H1 (cell line): ENCODE results near the gene MUC2.

ENCODE experiments used
- CBX5 ChIP-seq: fragments of 300-800, 300-1000 bp; sonication (generic); IDR thresholded peaks from 2 replicates; pipeline ENCODE4 v1.7.1; 2016; ENCODE audit warnings: antibody characterized with exemption, low read length, low read depth
- CBX8 ChIP-seq: fragments of 300-800, 300-1000 bp; sonication (generic); IDR thresholded peaks from 2 replicates; pipeline ENCODE4 v1.7.1; 2016; ENCODE audit warnings: low read depth, low read length, borderline replicate concordance
- EZH2 ChIP-seq: fragments of 200-600 bp; sonication (generic); IDR thresholded peaks from 2 replicates; pipeline ENCODE4 v1.7.1; 2012; ENCODE audit warnings: low read depth, mild to moderate bottlenecking, moderate library complexity, low read length, inconsistent platforms; ENCODE audit not compliant: severe bottlenecking
- POLR2A ChIP-seq, 2 experiments: IDR thresholded peaks; 1 replicate in 1 of 2; 2 replicates in 1 of 2; pipeline ENCODE4 v1.6.1; 2011; ENCODE audit warnings: low read depth in 2 of 2, low read length in 2 of 2, mild to moderate bottlenecking in 2 of 2; ENCODE audit errors: control extremely low read depth in 1 of 2
- POLR2AphosphoS5 ChIP-seq: IDR thresholded peaks from 2 replicates; pipeline ENCODE4 v1.6.1; 2011; ENCODE audit warnings: low read depth, low read length
- RFX5 ChIP-seq: IDR thresholded peaks from 2 replicates; pipeline ENCODE4 v1.6.1; 2011; ENCODE audit warnings: low read depth, low read length, improper control_type of control experiment, borderline replicate concordance
- SIN3A ChIP-seq, 2 experiments: IDR thresholded peaks in 1 of 2; conservative IDR thresholded peaks in 1 of 2; 2 replicates each; pipeline ENCODE4 v1.6.1; 2011 to 2012; ENCODE audit warnings: low read length in 2 of 2, improper control_type of control experiment in 1 of 2, low read depth in 1 of 2, mild to moderate bottlenecking in 1 of 2
- TAF1 ChIP-seq: IDR thresholded peaks from 2 replicates; pipeline ENCODE4 v1.6.1; 2011; ENCODE audit warnings: mild to moderate bottlenecking, low read depth, low read length
- TCF12 ChIP-seq: IDR thresholded peaks from 2 replicates; pipeline ENCODE4 v1.6.1; 2011; ENCODE audit warnings: low read depth, mild to moderate bottlenecking, low read length
- TEAD4 ChIP-seq: IDR thresholded peaks from 2 replicates; pipeline ENCODE4 v1.6.1; 2012; ENCODE audit warnings: low read depth, low read length, inconsistent platforms, mixed read lengths
- TF ChIP-seq, protein P1 (sequence below), 3 experiments: IDR thresholded peaks; 1 replicate in 2 of 3; 2 replicates in 1 of 3; pipeline versions ENCODE4 v1.5.1 to v1.6.1; 2011; ENCODE audit warnings: low read length in 3 of 3, mild to moderate bottlenecking in 3 of 3, inconsistent platforms in 2 of 3, low read depth in 1 of 3, moderate library complexity in 1 of 3; ENCODE audit not compliant: insufficient read depth in 1 of 3; ENCODE audit errors: control extremely low read depth in 1 of 3

DNA sequence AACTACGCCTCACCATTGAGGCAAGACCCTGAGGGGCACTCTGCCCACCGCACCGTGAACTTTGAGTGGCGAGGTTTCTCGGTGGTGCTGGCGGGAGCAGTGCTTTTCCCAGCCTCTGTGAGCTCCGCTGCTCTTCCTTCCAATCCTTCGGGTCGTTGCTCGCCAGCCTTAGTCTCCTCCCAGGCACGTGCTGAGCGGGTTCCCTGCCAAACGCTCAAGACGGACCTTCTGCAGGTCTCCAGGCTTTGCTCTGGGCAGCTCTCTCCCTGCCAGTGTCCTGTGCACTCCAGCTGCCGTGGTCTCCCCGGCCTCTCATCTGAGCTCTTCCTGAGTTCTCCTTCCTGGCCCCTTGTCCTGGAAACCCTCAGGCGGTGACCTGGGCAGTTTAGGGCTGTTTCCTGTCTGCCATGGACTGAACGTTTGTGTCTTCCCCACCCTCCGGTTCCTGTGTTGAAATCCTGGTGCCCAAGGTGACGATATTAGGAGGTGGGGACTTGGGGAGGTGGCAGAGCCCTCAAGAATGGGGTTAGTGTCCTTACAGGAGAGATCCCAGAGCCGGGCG lies 27.0 kb upstream of the MUC2 start:
- TF ChIP-seq EZH2 = no peak
- no peak for TF ChIP-seq CBX8
- TF ChIP-seq, protein P1, sequence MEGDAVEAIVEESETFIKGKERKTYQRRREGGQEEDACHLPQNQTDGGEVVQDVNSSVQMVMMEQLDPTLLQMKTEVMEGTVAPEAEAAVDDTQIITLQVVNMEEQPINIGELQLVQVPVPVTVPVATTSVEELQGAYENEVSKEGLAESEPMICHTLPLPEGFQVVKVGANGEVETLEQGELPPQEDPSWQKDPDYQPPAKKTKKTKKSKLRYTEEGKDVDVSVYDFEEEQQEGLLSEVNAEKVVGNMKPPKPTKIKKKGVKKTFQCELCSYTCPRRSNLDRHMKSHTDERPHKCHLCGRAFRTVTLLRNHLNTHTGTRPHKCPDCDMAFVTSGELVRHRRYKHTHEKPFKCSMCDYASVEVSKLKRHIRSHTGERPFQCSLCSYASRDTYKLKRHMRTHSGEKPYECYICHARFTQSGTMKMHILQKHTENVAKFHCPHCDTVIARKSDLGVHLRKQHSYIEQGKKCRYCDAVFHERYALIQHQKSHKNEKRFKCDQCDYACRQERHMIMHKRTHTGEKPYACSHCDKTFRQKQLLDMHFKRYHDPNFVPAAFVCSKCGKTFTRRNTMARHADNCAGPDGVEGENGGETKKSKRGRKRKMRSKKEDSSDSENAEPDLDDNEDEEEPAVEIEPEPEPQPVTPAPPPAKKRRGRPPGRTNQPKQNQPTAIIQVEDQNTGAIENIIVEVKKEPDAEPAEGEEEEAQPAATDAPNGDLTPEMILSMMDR (IDR thresholded peaks at IDR 0.05; ENCODE audit: control extremely low read depth in 1 of 3, insufficient read depth in 1 of 3, low read depth in 1 of 3, low read length in 3 of 3) = no peak
- no peak for TF ChIP-seq SIN3A (conservative IDR thresholded peaks at IDR 0.05 in 1 of 2, IDR thresholded peaks at IDR 0.05 in 1 of 2; ENCODE audit: low read depth in 1 of 2, low read length in 2 of 2)
- TF ChIP-seq TCF12 = no peak
- no peak for TF ChIP-seq TEAD4
- no peak for TF ChIP-seq CBX5
- TF ChIP-seq POLR2A (IDR thresholded peaks at IDR 0.05; ENCODE audit: control extremely low read depth in 1 of 2, low read depth in 2 of 2, low read length in 2 of 2) = no peak
- no peak for TF ChIP-seq TAF1
- no peak for TF ChIP-seq POLR2AphosphoS5
- TF ChIP-seq RFX5 = no peak
